NCI-H187 treated with DMSO at 0.1 percent for 48 hours (cell line): ENCODE results near the gene ELFN2.

ENCODE experiments used
- DNase-seq: peaks from one replicate; lab custom pipeline; 2025; lab: John Stamatoyannopoulos, UW

The ELFN2 gene

DNA sequence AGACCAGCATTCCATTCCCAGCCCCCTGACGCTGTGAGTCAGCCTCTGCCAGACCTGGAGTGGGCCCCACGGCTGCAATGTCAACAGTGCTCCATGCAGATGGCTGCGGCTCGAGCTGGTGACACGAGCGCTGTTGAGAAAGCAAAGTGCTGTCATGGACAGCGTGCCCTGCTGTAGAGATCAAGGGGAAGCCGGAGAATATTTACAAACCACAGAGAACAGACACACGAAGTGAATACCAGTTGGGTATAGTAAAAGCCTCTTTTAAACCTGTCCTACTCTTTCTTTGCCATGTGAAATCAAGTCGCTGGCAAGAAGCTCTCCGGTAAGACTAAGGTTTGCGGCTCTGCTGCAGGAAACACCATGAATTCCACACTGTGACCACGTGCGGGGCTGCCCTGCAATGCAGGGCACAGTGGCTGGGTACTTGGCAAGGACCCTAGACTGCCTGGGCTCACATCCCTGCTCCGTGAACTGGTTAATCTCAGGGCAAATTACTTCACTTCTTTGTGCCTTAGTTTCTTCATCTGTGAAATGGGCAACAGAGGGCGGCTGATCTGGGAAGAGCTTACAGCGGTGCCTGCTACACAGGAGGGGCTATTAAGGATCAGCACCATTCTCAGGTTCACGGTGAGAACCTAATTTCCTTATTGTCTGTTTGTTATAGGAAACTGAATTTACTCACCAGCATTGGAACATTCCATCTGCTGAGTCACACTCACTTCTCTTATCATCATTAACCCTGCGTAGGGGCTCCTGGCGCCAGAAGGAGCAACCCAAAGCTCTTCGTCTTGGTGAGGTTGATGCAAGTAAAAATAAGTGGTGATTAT is 27.8 kb upstream of the ELFN2 start:
- no peak for DNase-seq

DNA sequence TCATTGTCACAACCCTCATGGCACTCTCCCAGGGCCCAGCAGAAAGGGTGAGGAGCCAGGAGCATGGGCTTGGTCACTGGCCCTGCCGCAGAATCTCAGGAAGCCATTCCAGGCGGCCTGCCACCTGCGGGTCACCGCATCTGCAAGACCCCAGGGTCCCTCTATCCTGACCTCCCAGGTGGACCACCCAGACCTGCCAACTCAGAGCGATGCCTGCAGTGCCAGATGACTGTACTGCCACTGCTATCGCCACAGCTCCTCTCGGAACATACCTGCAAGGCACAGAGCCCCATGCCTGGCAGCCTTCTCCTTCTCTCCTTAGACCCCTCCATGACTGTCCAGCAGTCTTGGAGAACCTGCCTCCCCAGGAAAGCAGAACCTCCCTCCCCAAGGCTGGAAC is 26.4 kb upstream of the ELFN2 start:
- DNase-seq = no peak

DNA sequence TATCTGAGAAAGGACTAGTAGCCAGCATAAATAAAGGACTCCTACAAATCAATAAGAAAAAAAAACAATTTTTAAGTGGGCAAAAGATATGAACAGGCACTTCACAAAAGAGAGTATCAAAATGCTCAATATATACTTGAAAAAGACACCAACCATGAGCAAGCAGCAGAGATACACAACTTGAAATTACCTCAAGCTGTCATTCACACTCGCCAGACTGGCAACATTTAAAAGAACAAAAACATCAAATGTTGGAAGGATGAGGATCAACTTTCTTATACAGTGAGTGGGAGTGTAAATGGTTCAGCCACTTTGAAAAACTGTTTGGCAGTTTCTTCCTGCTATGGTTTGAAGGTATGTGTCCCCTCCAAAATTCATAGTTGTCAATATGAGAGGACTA is 23.9 kb upstream of the ELFN2 start:
- no peak for DNase-seq

DNA sequence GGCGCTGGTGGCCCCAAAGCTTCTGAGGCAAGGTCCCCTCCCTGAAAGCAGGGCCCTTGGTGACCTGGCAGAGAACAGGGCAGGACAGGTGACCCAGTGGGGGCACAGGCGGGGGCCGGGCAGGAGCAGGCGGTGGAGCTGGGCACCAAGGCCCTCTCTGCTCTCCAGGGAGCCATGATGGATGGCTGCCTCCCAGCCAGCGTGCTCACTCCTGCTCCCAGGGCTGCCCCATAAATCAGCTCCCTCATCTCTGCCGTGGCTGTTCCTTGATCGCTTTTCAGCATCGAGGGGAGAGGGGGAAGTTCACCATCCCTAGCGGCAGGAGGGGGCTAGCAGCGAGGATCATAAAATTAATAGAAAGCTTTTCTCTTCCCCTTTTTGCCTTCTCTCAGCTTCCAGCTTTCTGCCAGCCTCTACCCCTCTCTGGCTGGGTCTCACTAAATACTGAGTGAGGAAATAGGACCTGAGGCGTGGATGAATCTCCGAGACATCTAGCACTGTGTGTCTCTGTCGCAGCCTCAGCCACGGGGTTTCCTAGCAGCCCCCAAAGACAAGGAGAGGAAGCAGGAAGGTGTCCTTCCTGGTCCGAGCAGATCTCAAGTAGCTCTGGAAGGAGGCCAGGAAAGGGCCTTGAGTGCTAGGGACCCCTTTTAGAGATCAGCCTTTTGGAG is 22.2 kb upstream of the ELFN2 start:
- DNase-seq = no peak

DNA sequence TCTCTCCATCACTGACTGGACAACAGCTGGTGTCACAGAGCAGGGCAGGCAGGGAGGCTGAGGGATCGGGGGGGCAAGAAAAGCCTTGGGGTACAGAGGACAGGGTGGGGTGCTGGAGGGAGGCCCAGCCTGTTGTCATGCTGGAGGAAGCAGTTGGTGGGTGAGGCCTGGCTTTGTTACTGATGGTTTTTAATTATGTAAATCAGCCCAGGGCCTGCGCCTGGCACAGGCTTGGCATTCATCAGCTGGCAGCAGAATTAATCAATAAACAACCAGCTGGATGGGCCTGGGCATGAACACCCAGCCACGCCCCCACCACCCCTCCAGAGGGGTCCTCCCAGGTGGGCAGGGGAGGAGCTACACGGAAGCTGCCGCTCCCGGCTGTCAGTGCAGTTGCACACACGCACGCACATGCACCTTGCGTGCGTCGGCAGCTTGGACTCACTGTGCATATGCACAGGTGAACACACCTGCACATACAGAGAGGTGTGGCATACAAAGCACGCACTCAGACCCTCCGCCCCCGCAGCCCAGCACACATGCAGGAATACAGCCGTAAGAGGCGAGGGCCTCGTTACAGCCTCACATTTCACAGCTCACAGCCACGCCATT is 21.3 kb upstream of the ELFN2 start:
- DNase-seq = no peak

DNA sequence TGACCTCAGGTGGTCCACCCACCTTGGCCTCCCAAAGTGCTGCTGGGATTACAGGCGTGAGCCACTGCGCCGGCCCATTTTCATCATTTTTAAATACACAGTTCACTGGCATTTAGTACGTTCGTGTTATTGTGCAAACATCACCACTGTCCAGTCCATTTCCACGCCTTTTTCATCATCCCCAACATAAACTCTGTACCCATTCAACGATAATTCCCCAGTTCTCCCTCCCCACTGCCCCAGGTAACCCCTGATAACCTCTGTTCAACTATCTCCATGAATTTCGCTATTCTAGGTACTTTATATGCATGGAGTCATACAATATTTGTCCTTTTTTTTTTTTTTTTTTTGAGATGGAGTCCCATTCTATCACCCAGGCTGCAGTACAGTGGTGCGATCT is 18.2 kb upstream of the ELFN2 start:
- DNase-seq = no peak

DNA sequence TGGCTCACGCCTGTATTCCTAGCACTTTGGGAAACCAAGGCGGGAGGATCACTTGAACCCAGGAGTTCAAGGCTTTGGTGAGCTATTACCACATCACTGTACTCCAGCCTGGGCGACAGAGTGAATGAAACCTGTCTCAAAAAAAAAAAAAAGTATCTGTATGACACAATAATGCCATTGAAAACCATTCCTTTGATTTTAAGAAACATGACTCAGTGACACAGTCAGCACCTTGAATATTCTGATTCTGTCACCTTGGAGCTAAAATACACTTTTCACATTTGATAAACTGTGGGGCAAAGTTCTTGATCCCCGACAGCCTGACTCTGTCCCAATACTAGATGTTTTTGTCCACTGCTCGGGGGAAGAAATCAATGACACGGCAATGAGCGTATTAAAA is 16.7 kb upstream of the ELFN2 start:
- DNase-seq = no peak

DNA sequence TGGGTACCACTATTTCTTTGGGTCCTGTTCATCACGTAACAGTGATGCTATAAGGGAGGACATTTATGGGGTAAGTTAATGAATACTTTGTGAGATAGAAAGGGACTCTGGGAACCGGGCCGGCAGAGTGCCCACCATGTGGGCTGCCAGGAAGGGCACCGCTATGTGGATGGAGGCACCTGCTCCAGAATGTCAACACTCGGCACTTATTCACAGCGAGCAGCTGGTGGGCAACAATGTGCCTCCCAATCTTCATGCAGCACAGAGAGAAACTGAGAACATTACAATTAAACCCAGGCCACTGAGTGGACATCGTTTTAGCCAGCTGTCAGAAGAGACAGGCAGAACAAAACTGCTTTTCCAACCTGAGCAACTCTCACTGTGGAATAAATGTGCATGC is 15.8 kb upstream of the ELFN2 start:
- DNase-seq = no peak

DNA sequence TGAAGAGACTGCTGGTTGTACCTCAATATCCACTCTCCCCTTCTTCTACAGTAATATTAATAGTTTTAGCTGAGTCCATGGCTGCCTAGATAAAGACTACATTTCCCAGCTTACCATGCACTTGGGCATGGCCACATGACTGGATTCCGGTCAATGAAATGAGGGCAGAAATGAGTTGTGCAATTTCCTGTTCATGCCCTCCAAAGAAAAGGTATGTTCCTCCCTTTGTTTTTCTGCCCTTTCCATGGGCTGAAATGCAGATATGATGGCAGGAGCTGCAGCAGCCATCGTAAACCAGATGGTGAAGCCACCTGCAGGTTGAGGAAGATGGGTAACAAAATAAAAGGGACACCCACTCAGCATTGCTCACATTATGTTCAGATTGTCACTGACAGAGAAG is 15.3 kb upstream of the ELFN2 start:
- DNase-seq = no peak

DNA sequence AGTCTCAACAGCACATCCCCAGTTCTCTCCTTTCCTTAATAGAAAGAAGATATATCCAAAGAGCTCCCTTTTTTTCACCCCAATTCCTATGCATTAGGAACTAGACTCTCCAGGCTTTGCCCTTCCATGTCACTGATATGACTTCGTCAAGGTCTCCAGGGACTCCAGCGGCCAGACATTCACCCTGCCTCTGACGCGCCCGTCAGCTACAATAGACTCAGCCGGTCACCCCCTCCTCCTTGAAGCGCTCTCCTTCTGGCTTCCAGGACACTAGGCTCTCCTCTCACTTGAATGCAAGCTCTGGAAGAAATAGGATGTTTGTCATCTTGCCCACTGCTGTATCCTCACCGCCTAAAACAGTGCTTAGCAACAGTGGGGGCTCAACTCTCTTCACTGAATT is 14.9 kb upstream of the ELFN2 start:
- no peak for DNase-seq

DNA sequence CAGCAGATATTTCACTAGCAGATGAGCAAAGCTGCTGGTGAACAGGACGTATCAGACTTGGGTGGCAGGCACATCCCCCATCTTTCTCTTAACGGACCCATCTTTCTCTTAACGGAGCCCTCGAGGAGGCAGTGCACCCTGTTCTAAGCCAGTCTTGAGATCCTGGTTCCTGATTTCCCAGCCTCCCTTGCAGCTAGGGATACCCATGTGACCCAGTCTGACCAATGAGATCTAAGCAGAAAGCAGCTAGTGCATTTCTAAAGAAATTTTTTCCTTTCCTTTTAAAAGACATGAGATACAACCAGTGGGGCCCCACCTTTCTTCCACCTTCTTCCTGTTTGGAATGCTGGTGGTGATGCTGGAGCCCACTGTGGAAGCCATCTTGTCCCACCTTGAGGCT is 13.6 kb upstream of the ELFN2 start:
- DNase-seq = no peak

DNA sequence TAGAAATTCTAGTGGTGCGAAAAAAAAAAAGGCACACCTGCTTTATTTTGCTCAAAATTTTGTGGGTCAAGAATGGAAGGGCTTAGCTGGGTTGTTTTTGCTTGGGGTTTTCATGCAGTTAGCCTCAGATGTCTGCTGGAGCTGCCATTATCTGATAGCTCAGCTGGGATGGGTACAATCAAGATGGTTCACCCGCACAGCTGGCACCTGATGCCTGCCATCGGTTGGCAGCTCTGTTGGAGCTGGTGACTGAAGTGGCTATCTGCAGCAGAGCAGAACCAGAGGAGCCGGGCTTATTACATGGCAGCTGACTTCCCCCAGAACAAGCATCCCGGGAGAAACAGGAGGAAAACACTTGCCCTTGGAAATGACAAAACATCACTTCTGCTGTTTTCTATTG is 12.1 kb upstream of the ELFN2 start:
- no peak for DNase-seq

DNA sequence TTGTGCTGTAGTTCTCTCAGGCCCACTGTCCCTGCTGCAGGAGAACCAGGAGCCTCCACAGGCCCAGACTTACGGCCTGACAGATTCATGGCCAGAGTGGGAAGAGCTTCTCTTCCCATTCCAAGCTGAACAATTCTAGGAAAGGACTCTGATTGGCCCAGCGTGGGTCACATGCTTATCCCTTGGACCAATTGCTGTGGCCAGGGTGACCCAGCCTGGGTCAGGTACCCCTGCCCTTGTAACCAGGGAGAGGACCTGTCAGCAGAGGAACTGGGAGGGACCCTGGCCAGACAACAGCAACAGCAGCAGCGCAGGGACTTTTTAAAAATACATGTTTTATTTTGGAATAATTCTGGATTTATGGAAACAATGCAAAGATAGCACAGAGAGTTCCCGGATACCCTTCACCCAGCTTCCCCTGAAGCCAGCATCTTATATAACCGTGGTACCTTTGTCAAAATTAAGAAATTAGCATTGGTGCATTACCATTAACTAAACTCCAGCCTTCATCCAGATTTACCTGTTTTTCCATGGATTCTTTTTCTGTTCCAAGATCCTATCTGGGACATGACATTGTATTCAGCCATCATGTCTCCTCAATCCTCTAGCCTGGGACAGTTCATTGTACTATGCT is 8.8 kb upstream of the ELFN2 start:
- no peak for DNase-seq

DNA sequence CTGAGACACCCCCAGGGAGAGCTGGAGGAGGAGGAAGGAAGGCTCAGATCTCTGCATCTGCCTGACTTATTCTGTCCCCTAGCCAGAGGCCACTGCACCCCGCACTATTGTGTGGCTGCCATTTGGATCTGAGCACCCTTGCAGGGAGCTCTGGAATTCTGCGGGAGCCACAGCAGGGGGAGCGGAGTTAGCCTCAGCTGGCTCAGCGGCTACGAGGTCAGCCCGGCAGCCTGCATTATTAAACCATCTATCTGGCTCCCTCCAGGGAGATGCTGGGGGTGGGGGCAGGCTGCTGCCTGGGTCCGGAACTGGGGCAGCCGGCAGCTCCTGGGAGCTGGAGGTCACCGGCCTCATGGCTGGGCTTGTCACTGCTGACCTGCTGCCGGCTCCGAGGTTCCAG is 6.5 kb upstream of the ELFN2 start:
- DNase-seq = no peak

DNA sequence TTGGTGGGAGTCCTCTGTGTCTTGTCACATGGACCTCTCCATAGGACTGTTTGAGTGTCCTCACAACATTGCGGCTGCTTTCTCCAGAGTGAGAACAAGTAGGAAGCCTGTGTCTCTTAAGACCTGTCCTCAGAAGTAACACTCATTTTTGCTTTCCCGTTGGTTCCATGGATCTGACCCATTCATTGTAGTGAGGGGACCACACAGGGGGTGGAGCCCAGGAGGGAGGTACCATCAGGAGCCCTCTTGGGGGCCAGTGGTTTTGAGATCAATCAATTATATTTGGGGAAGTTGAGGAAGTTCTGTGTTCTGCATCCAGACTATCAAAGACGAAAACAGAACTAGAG is 5.4 kb upstream of the ELFN2 start:
- no peak for DNase-seq

DNA sequence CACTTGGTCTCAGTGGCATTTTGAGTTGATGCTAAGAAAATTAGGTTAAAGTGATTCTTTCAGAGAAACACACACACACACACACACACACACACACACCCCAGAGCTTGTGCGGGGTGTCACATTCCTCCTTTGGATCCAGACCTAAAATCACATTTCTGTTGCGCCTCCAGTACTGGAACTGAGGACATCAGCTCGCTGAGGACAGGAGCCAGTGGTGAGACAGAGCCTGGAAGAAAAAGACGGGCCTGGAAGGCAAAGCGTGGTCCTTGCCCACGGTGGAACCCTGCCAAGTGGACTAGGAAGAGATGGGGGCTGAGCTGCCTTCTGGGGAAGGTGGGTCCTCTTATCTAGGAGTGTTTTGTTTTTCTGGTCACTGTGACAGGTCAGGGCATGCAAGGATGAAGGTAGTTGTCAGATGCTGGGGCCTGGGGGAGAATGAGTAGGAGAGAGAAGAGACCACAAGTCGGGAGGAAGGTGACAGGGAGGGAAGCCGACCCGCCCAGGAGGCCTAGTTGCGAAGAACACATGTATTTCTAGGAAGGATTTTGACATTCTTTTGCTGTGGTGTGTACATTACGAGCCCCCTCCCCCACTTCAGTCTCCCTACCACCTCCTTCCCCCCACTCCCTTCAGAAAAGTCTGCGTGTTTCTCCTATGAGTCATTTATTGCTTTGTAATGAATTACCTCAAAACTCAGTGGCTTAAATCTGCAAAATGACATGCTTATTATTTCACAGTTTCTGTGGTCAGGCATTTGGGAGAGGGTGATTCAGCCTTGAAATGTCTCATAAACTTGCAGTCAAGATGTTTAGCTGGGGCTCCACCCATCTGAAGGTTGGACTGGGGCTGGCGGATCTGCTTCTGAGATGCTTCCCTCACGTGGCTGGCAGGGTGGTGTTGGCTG is 4.8 kb upstream of the ELFN2 start:
- DNase-seq = no peak

DNA sequence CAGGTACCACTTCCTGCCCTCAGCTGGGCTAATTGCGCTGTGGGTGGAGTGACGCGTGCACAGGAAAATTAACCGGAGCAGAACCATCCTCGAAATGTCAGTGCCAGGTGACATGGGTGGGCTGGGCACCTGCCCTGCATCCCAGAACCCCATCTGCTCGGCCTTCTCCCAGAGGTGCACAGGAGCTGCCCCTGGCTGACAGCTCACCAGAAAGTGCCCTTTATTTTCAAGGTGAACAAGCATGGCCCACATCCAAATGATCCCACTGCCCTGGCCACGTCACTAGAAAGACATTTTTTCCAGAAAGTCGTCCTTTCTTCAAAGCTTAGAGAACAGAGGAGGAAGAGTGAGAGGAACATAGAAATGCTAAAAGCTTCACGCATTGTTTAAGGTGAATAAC is 4.1 kb upstream of the ELFN2 start:
- no peak for DNase-seq

DNA sequence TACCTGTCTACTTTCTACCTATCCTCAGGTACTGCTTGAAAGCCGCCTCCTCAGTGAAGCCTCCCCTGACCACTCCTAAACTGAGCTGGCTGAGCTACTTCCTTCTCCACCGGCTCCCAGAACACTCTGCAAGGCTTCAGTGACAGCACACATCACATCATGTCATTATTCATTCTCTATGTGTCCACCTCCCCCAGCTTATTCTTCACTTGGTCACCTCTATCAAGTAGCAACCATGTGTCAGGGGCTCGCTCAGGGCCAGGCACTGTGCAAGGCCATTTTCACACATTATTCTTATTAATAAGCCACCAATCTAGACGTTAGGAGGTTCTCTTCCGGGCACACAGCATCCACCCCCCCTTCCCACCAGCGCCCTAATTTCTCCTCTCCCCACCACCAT is 3.7 kb upstream of the ELFN2 start:
- DNase-seq = no peak

DNA sequence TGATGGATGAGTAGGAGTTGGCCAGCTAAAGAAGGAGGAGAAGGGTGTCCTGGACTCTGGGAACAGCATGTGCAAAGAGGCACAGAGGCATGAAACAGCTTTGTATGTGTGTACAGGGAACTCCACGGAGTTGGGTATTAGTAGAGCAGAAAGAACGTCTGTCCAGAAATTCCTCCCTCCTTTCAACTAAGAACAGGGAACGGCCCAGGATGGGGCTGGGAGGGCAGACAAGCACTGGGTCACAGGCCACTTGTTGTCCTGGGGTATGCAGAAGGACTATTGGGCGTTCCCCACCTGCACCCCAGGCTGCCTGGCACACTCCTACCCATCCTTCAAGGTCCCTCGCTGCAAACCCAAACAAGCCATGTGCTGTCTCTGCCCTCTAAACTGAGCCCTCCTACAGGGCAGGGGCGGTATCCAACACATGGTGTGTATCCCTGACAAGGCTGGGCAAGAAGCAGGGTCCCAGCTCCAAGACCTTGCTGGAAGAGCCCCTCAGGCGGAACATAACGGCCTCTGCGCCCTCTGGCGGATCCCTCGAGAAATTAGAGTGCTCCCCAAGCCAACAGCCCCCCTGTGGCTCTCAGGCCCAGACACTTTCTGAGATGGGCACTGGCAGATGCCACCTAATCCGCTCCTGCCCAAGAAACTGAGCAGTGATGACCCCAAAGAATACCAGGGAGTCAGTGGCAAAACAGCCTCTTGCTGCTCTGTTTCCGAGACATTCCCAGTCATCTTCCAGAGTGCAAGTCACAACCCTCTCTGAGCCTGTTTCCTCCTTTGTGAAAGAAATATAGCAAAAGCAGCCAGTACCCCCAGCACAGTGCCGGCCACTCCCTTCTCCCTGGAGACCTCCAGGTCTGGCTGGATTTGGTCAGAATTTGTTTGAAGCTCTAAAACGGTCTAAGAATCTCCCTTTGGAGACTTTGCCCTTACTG is 1.6 kb upstream of the ELFN2 start:
- DNase-seq = no peak

DNA sequence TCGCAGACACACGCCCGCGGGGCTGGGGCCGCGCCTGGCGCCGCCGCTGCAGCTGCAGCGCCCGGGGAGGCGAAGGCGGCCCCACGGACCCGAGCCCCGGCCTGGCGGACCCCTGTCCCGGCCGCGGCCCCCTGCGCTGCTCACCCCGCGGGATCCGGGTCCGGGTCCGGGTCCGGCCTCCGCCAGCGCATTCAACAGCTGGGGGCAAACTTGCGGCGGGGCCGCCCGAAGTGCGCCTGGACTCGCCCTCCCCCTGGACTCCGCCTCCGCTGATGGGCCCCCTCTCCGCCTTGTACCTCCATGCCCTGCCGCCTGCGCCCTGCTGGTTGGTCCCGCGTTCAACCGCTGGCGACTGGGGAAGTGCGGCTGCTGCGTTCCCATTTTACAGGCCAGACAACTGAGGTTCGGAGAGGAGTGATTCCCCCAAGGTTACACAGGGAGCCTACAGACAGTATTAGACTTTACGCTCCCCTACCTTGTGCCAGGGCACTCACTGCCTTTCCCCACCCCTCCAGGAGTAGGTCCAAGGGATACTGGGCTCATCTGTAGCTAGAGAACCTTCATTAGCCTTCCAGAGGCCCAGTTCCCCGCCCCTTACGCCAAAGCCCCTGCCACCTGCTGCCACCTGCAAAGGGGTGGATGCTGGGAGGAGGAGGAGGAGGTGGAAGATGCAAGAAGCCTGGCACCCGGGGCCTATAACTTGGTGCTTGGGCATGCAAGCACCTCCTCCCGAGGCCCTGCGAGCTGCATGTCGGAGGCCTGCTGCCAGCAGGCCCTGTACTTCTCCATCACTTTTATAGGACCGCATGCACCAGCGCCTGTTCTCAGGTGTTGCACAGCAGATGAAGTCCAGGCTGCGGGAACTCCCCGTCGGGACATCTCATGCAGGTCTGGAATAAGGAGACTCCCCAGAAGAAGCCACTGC is 694 bp upstream of the ELFN2 start:
- no peak for DNase-seq
